Calu3 (cell line): ENCODE results near the gene BEST2. TPM values are rescaled to one million over a fixed set of nuclear protein-coding genes. Genes with fewer than 3 reads are reported as not detected.

Experiments used
- BruUV-seq: library from RNA; stranded (reverse); fragments of 400-500 nt; replicated peaks from 2 replicates; lab custom pipeline; 2021; lab: Mats Ljungman, UMichigan
- CTCF ChIA-PET: fragments of 300-600 bp; sonication (Branson Sonifier 250); formaldehyde crosslinking; loops from one replicate; lab custom pipeline; 2022; ENCODE audit warnings: antibody characterized with exemption; lab: Charles Lee
- DNase-seq: peaks from one replicate; pipeline ENCODE4 v3.0.0; 2022
- H3K27ac Mint-ChIP-seq: one replicate; pipeline ENCODE4 v1.8.0; 2022; ENCODE audit warnings: mixed read lengths; ENCODE audit not compliant: unreplicated experiment
- H3K27me3 Mint-ChIP-seq: one replicate; pipeline ENCODE4 v1.8.0; 2022; ENCODE audit warnings: mixed read lengths; ENCODE audit not compliant: unreplicated experiment
- H3K36me3 Mint-ChIP-seq: one replicate; pipeline ENCODE4 v1.8.0; 2022; ENCODE audit warnings: mild to moderate bottlenecking, moderate library complexity, mixed read lengths; ENCODE audit not compliant: insufficient read depth, unreplicated experiment
- H3K4me1 Mint-ChIP-seq: one replicate; pipeline ENCODE4 v1.8.0; 2022; ENCODE audit warnings: mild to moderate bottlenecking, low read depth, mixed read lengths; ENCODE audit not compliant: unreplicated experiment
- H3K4me3 Mint-ChIP-seq: one replicate; pipeline ENCODE4 v1.8.0; 2022; ENCODE audit warnings: mild to moderate bottlenecking, low read depth, moderate library complexity, mixed read lengths; ENCODE audit not compliant: unreplicated experiment
- H3K9me3 Mint-ChIP-seq: one replicate; pipeline ENCODE4 v1.8.0; 2022; ENCODE audit warnings: low read depth, mixed read lengths; ENCODE audit not compliant: unreplicated experiment
- intact Hi-C: fragments of 100-400 bp; cut with micrococcal nuclease; formaldehyde crosslinking; loops from one replicate; pipeline ENCODE4 v1.10.0; 2022; ENCODE audit not compliant: unreplicated experiment
- total RNA-seq: library from RNA; stranded (reverse); gene quantifications from 2 replicates; pipeline ENCODE4 v1.2.3, GENCODE V29; 2022
- TF ChIP-seq, protein P1 (sequence below): fragments of 200-600 bp; IDR thresholded peaks from one replicate; pipeline ENCODE4 v1.8.0; 2022; ENCODE audit warnings: antibody characterized with exemption; ENCODE audit not compliant: unreplicated experiment

BEST2 gene
- total RNA-seq, 1 experiment from 2014 or later: not detected

- no peak for DNase-seq
- H3K36me3 Mint-ChIP-seq: peaks cover 25% of the 10 kb centered on the region
- TF ChIP-seq, protein P1, sequence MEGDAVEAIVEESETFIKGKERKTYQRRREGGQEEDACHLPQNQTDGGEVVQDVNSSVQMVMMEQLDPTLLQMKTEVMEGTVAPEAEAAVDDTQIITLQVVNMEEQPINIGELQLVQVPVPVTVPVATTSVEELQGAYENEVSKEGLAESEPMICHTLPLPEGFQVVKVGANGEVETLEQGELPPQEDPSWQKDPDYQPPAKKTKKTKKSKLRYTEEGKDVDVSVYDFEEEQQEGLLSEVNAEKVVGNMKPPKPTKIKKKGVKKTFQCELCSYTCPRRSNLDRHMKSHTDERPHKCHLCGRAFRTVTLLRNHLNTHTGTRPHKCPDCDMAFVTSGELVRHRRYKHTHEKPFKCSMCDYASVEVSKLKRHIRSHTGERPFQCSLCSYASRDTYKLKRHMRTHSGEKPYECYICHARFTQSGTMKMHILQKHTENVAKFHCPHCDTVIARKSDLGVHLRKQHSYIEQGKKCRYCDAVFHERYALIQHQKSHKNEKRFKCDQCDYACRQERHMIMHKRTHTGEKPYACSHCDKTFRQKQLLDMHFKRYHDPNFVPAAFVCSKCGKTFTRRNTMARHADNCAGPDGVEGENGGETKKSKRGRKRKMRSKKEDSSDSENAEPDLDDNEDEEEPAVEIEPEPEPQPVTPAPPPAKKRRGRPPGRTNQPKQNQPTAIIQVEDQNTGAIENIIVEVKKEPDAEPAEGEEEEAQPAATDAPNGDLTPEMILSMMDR: no peak
- BruUV-seq: no TSS peak
- intact Hi-C loops: loop anchor here (5.0 kb wide), 1 partner anchor 84 kb away; no protein-coding TSS in a partner anchor
- no peaks in the 10 kb centered on the region for H3K4me1 Mint-ChIP-seq
- no peak overlapping the region for H3K27ac Mint-ChIP-seq
- H3K27me3 Mint-ChIP-seq: no peaks in the 10 kb centered on the region
- no peaks in the 10 kb centered on the region for H3K9me3 Mint-ChIP-seq
- CTCF ChIA-PET: no interaction called here
- H3K4me3 Mint-ChIP-seq: no peak overlapping the region
Observed at GRCh38 chr19:12763100-12763499, 11.5 kb downstream of the BEST2 start.

- DNase-seq: no peak
- H3K4me1 Mint-ChIP-seq: no peaks in the 10 kb centered on the region
- no peak overlapping the region for H3K4me3 Mint-ChIP-seq
- no peak overlapping the region for H3K27ac Mint-ChIP-seq
- BruUV-seq: no TSS peak
- no peaks in the 10 kb centered on the region for H3K27me3 Mint-ChIP-seq
- intact Hi-C loops: loop anchor here (5.0 kb wide), 1 partner anchor 83 kb away; no protein-coding TSS in a partner anchor
- CTCF ChIA-PET: no interaction called here
- TF ChIP-seq, protein P1: no peak
- H3K36me3 Mint-ChIP-seq: peaks cover 29% of the 10 kb centered on the region
- H3K9me3 Mint-ChIP-seq: no peaks in the 10 kb centered on the region
Observed at GRCh38 chr19:12764698-12765097, 13.1 kb downstream of the BEST2 start.

DNA sequence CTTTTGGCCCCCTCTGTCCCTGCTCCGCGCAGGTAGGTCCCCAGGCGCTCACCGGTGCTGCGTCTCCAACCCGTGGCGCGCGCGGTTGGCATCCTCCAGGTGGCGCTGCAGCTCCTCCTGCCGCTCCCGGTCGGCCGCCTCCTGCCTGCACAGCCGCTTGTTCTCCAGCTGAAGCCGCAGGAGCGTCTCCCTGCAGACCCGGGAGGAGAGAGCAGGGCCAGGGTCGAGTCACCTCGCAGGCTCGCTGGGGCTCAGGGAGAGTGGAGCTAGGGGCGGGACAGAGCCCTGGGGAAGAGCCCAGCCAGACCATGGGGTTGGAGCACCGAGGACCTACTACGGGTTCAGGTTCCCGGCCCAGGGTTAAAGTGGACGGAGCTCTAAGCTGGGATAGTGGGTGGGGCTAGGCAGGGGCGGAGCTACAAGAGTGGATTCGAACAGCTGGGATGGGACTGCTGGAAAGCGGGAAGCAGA is 14.5 kb downstream of the BEST2 start:
- intact Hi-C loops: no loop called here
- no peaks in the 10 kb centered on the region for H3K4me1 Mint-ChIP-seq
- DNase-seq: no peak
- no TSS peak for BruUV-seq
- H3K27ac Mint-ChIP-seq: no peak overlapping the region
- TF ChIP-seq, protein P1: peak; percentile 42
- CTCF ChIA-PET: no interaction called here
- no peaks in the 10 kb centered on the region for H3K27me3 Mint-ChIP-seq
- no peaks in the 10 kb centered on the region for H3K9me3 Mint-ChIP-seq
- no peak overlapping the region for H3K4me3 Mint-ChIP-seq
- H3K36me3 Mint-ChIP-seq: peaks cover 37% of the 10 kb centered on the region

- Mint-ChIP-seq H3K36me3 (peaks cover 47% of the 10 kb centered on the region), H3K4me3 (no peak overlapping the region), H3K4me1 (no peaks in the 10 kb centered on the region), H3K9me3 (no peaks in the 10 kb centered on the region), H3K27me3 (no peaks in the 10 kb centered on the region), H3K27ac (no peak overlapping the region)
- TF ChIP-seq, protein P1: no peak
- no TSS peak for BruUV-seq
- CTCF ChIA-PET: interaction anchor here (0.6 kb wide), 1 partner anchor 216 kb away, joined by 3 read pairs; no protein-coding TSS in a partner anchor
- no peak for DNase-seq
- intact Hi-C loops: no loop called here
Observed at GRCh38 chr19:12767150-12767549, 15.6 kb downstream of the BEST2 start.
